Hypothalamus (tissue), 51 donors: ENCODE data around the gene TIMP2.

ENCODE experiments used
- DNase-seq, 51 donors: peaks; one replicate each; lab custom pipeline; 2025; lab: John Stamatoyannopoulos, UW

The TIMP2 gene

GRCh38 chr17:78821961-78822360 is 103.2 kb downstream of the TIMP2 start:
- no peak for DNase-seq

DNA sequence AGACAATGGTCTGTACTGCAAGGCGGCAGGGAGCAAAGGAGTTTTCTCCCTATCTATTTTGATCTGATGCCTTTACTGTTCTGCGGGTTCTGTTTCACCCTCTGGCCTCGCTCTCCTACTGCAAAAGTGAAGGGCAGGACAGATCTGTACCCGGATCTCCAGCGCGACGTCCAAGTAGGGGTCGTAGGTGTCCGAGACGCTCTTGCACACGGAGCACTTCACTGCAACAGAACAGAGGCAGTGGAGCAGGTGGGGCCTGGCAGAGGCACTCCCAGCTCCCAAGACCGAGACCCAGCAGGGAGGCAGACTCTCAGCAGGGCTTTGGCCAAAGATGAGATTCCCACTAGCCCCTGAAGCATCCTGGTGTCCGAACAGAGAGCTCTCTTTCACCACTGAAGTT is 104.3 kb downstream of the TIMP2 start:
- DNase-seq: no peak

- DNase-seq: no peak
These were observed 105.1 kb downstream of the TIMP2 start for GRCh38 chr17:78819806-78820792.

GRCh38 chr17:78819402-78819801 is 105.8 kb downstream of the TIMP2 start:
- DNase-seq: no peak

- DNase-seq: no peak
These were observed 106.3 kb downstream of the TIMP2 start for GRCh38 chr17:78818932-78819331.

- DNase-seq: no peak
These were observed 106.9 kb downstream of the TIMP2 start for GRCh38 chr17:78818152-78818846.

GRCh38 chr17:78817123-78817522 is 108.1 kb downstream of the TIMP2 start:
- DNase-seq: no peak

- DNase-seq: no peak
These were observed 109.5 kb downstream of the TIMP2 start for GRCh38 chr17:78815696-78816095.

GRCh38 chr17:78812855-78813254 is 112.3 kb downstream of the TIMP2 start:
- DNase-seq: no peak

GRCh38 chr17:78808163-78808562 is 117.0 kb downstream of the TIMP2 start:
- no peak for DNase-seq

GRCh38 chr17:78806451-78806850 is 118.7 kb downstream of the TIMP2 start:
- no peak for DNase-seq

GRCh38 chr17:78805301-78805700 is 119.9 kb downstream of the TIMP2 start:
- DNase-seq: no peak

DNA sequence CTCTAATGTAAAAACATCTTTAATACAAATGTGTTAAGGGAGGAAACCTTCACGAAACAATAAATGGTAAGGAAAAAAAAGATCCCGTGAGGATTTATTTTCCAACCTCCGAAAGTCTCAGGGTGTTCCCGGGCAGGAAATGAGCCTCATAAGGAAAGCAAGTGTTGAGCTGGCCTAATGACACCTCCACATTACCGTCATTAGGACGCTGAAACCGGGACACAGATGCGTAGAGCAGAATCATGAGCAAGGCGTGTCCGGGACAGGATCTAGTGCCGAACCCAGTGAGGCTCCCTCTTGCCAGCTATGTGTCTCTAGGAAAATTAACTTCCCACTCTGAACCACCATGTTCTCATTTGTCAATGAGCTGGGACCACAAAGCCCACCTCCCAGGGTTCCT is 120.4 kb downstream of the TIMP2 start:
- DNase-seq: no peak

GRCh38 chr17:78803186-78803845 is 121.9 kb downstream of the TIMP2 start:
- DNase-seq: no peak
